Mesenchymal stem cell (in vitro differentiated cells and primary cell): Measurements from ENCODE around the gene PNMA6F. TPM values are rescaled to one million over a fixed set of nuclear protein-coding genes. Genes with fewer than 3 reads are reported as not detected.

Experiments
- DNase-seq: peaks from one replicate; pipeline ENCODE4 v3.0.0-alpha.2; 2013
- H2AFZ ChIP-seq: one replicate; pipeline ENCODE4 v1.6.1; 2013; ENCODE audit warnings: low read depth, mild to moderate bottlenecking, control low read depth, inconsistent platforms, low read length, moderate library complexity
- H2AK5ac ChIP-seq: 2 replicates; pipeline ENCODE4 v1.6.1; 2013; ENCODE audit warnings: low read length, moderate library complexity, mild to moderate bottlenecking, inconsistent platforms; ENCODE audit not compliant: severe bottlenecking
- H2BK120ac ChIP-seq: one replicate; pipeline ENCODE4 v1.6.1; 2013; ENCODE audit warnings: low read depth, mild to moderate bottlenecking, inconsistent platforms, low read length, moderate library complexity
- H2BK12ac ChIP-seq, 2 experiments: one replicate each; pipeline ENCODE4 v1.6.1; 2013; ENCODE audit warnings: inconsistent platforms in 2 of 2, low read length in 2 of 2, mild to moderate bottlenecking in 2 of 2, moderate library complexity in 2 of 2, control low read depth in 1 of 2
- H2BK15ac ChIP-seq: one replicate; pipeline ENCODE4 v1.6.1; 2013; ENCODE audit warnings: mild to moderate bottlenecking, low read depth, inconsistent platforms; ENCODE audit not compliant: poor library complexity, severe bottlenecking
- H2BK5ac ChIP-seq: 2 replicates; pipeline ENCODE4 v1.6.1; 2013; ENCODE audit warnings: low read depth, mild to moderate bottlenecking, low read length, control low read depth, inconsistent platforms; ENCODE audit not compliant: poor library complexity, severe bottlenecking
- H3K14ac ChIP-seq, 2 experiments: one replicate each; pipeline ENCODE4 v1.6.1; 2013; ENCODE audit warnings: inconsistent platforms in 2 of 2, low read length in 2 of 2, control low read depth in 1 of 2, mild to moderate bottlenecking in 1 of 2, moderate library complexity in 1 of 2
- H3K18ac ChIP-seq, 2 experiments: one replicate each; pipeline ENCODE4 v1.6.1; 2013; ENCODE audit warnings: inconsistent platforms in 2 of 2, low read length in 2 of 2, control low read depth in 1 of 2, low read depth in 1 of 2, mild to moderate bottlenecking in 1 of 2
- H3K23ac ChIP-seq, 2 experiments: one replicate each; pipeline ENCODE4 v1.6.1; 2013; ENCODE audit warnings: inconsistent platforms in 2 of 2, low read length in 2 of 2, mild to moderate bottlenecking in 2 of 2, moderate library complexity in 2 of 2, control low read depth in 1 of 2
- H3K27ac ChIP-seq: 2 replicates; pipeline ENCODE4 v1.5.1; 2013; ENCODE audit warnings: mild to moderate bottlenecking, moderate library complexity, low read length, control low read depth, inconsistent platforms; ENCODE audit not compliant: poor library complexity, severe bottlenecking
- H3K27me3 ChIP-seq, 2 experiments: 2 replicates each; pipeline versions ENCODE4 v1.6.1 to v1.7.0; 2013; ENCODE audit warnings: low read length in 2 of 2, mild to moderate bottlenecking in 2 of 2, moderate library complexity in 2 of 2, control low read depth in 1 of 2, inconsistent platforms in 1 of 2; ENCODE audit not compliant: control insufficient read depth in 1 of 2, insufficient read depth in 1 of 2
- H3K36me3 ChIP-seq, 2 experiments: 2 replicates each; pipeline versions ENCODE4 v1.6.1 to v1.7.0; 2013; ENCODE audit warnings: low read length in 2 of 2, control low read depth in 1 of 2, inconsistent platforms in 1 of 2, low read depth in 1 of 2, mild to moderate bottlenecking in 1 of 2; ENCODE audit not compliant: insufficient read depth in 2 of 2, control insufficient read depth in 1 of 2
- H3K4ac ChIP-seq, 2 experiments: one replicate each; pipeline ENCODE4 v1.6.1; 2013; ENCODE audit warnings: inconsistent platforms in 2 of 2, low read length in 2 of 2, mild to moderate bottlenecking in 2 of 2, moderate library complexity in 2 of 2, control low read depth in 1 of 2, low read depth in 1 of 2
- H3K4me1 ChIP-seq: 2 replicates; pipeline ENCODE4 v1.6.1; 2013; ENCODE audit warnings: low read depth, low read length, control low read depth; ENCODE audit not compliant: control insufficient read depth, insufficient read depth
- H3K4me2 ChIP-seq: 2 replicates; pipeline ENCODE4 v1.6.1; 2013; ENCODE audit warnings: low read length, mild to moderate bottlenecking, inconsistent platforms; ENCODE audit not compliant: poor library complexity, severe bottlenecking
- H3K4me3 ChIP-seq, 2 experiments: 2 replicates each; pipeline versions ENCODE4 v1.5.1 to v1.7.0; 2013; ENCODE audit warnings: low read length in 2 of 2, mild to moderate bottlenecking in 2 of 2, control low read depth in 1 of 2, low read depth in 1 of 2; ENCODE audit not compliant: insufficient read depth in 1 of 2
- H3K79me1 ChIP-seq: replicated peaks from 2 replicates; pipeline ENCODE4 v1.6.1; 2013; ENCODE audit warnings: mild to moderate bottlenecking, control low read depth, low read length, inconsistent platforms; ENCODE audit not compliant: poor library complexity, severe bottlenecking
- H3K9ac ChIP-seq: 2 replicates; pipeline ENCODE4 v1.7.0; 2013; ENCODE audit warnings: mild to moderate bottlenecking, low read length, moderate library complexity
- H3K9me3 ChIP-seq: 2 replicates; pipeline ENCODE4 v1.7.0; 2013; ENCODE audit warnings: mild to moderate bottlenecking, low read length; ENCODE audit not compliant: control insufficient read depth
- H4K8ac ChIP-seq: one replicate; pipeline ENCODE4 v1.6.1; 2013; ENCODE audit warnings: inconsistent platforms, mild to moderate bottlenecking, low read length, moderate library complexity
- H4K91ac ChIP-seq: one replicate; pipeline ENCODE4 v1.6.1; 2013; ENCODE audit warnings: mild to moderate bottlenecking, low read length, inconsistent platforms
- whole genome bisulfite sequencing: methylation state at CpG from one replicate; pipeline ENCODE4 v1.1.7; 2013; ENCODE audit warnings: mixed read lengths; 5-methylcytosine and 5-hydroxymethylcytosine counted together
- polyA plus RNA-seq, 2 experiments: library from polyadenylated mRNA; stranded (reverse); fragments of 200-250 nt; gene quantifications; one replicate each; pipeline ENCODE4 v1.2.3, GENCODE V29; 2013

PNMA6F gene
- polyA plus RNA-seq (2013, experiment 1 of 2) = not detected
- polyA plus RNA-seq (2013, experiment 2 of 2) = not detected

- Histone ChIP-seq H2AK5ac (no peak within 1 kb of the TSS), H3K9me3 (peaks cover 4% of the 10 kb centered on the region), H2BK120ac (no peak within 1 kb of the TSS), H3K36me3 (no peaks in the 10 kb centered on the region), H3K9ac (no peak within 1 kb of the TSS), H2BK15ac (no peak within 1 kb of the TSS), H3K4me2 (no peak within 1 kb of the TSS), H3K23ac (no peak within 1 kb of the TSS), H2BK5ac (no peak within 1 kb of the TSS), H4K8ac (no peak within 1 kb of the TSS), H3K27ac (no peak within 1 kb of the TSS), H3K4ac (no peak within 1 kb of the TSS), H2AFZ (no peak within 1 kb of the TSS), H3K4me3 (no peak within 1 kb of the TSS), H3K79me1 (no peaks in the 10 kb centered on the region), H3K14ac (no peak within 1 kb of the TSS), H4K91ac (no peak within 1 kb of the TSS), H3K18ac (no peak within 1 kb of the TSS), H2BK12ac (no peak within 1 kb of the TSS), H3K27me3 (peaks cover 12 to 28% of the 10 kb centered on the region in 2 experiments), H3K4me1 (no peaks in the 10 kb centered on the region)
- 19% methylated on average over 31 of the region's 36 CpGs for WGBS
- DNase-seq = no peak
Observed at GRCh38 chrX:153321381-153322124, at the start of gene PNMA6F. Gene PNMA6F (minus strand): TSS chrX:153321767. CDS start chrX:153320674, 1,093 bp downstream.

GRCh38 chrX:153371256-153371655, 49.7 kb upstream of the PNMA6F start:
- Histone ChIP-seq H3K4ac (no peak overlapping the region), H3K9ac (no peak overlapping the region), H2BK15ac (no peak overlapping the region), H3K79me1 (no peaks in the 10 kb centered on the region), H3K4me3 (no peak overlapping the region), H3K9me3 (no peaks in the 10 kb centered on the region), H2BK12ac (no peak overlapping the region), H2BK120ac (no peak overlapping the region), H3K27ac (no peak overlapping the region), H2AK5ac (no peak overlapping the region), H3K23ac (no peak overlapping the region), H2AFZ (no peak overlapping the region), H3K27me3 (peaks cover 0 to 17% of the 10 kb centered on the region in 2 experiments), H3K18ac (no peak overlapping the region), H3K4me2 (no peak overlapping the region), H3K4me1 (no peaks in the 10 kb centered on the region), H4K8ac (no peak overlapping the region), H2BK5ac (no peak overlapping the region), H4K91ac (no peak overlapping the region), H3K36me3 (no peaks in the 10 kb centered on the region), H3K14ac (no peak overlapping the region)
- 14% methylated on average over 1 of the region's 3 CpGs for WGBS
- peak; percentile 30 for DNase-seq

- H2AFZ ChIP-seq = no peak overlapping the region
- no peak overlapping the region for H2AK5ac ChIP-seq
- no peak overlapping the region for H3K18ac ChIP-seq
- no peak overlapping the region for H3K4ac ChIP-seq
- H3K27me3 ChIP-seq = peaks cover 0 to 22% of the 10 kb centered on the region in 2 experiments
- WGBS = 71% methylated on average over 1 of the region's 8 CpGs
- no peak overlapping the region for H2BK120ac ChIP-seq
- no peak for DNase-seq
- no peak overlapping the region for H4K8ac ChIP-seq
- peak overlapping the region; percentile 39 for H4K91ac ChIP-seq
- no peak overlapping the region for H3K9ac ChIP-seq
- H3K27ac ChIP-seq = no peak overlapping the region
- no peaks in the 10 kb centered on the region for H3K9me3 ChIP-seq
- H3K4me1 ChIP-seq = no peaks in the 10 kb centered on the region
- no peak overlapping the region for H3K4me3 ChIP-seq
- no peaks in the 10 kb centered on the region for H3K36me3 ChIP-seq
- H3K23ac ChIP-seq = no peak overlapping the region
- no peak overlapping the region for H2BK5ac ChIP-seq
- no peak overlapping the region for H2BK15ac ChIP-seq
- no peak overlapping the region for H2BK12ac ChIP-seq
- no peak overlapping the region for H3K14ac ChIP-seq
- H3K4me2 ChIP-seq = no peak overlapping the region
- H3K79me1 ChIP-seq = no peaks in the 10 kb centered on the region
Observed at GRCh38 chrX:153370293-153371055, 48.9 kb upstream of the PNMA6F start.

- no peak overlapping the region for H3K9ac ChIP-seq
- no peak overlapping the region for H2BK5ac ChIP-seq
- no peak overlapping the region for H2BK120ac ChIP-seq
- no peak overlapping the region for H3K4me3 ChIP-seq
- no peaks in the 10 kb centered on the region for H3K79me1 ChIP-seq
- no CpG with 5 or more reads among the region's 5 CpGs for WGBS
- H4K91ac ChIP-seq = no peak overlapping the region
- no peak overlapping the region for H3K27ac ChIP-seq
- no peak overlapping the region for H3K23ac ChIP-seq
- H2BK12ac ChIP-seq = no peak overlapping the region
- DNase-seq = no peak
- no peak overlapping the region for H3K14ac ChIP-seq
- H3K4me1 ChIP-seq = no peaks in the 10 kb centered on the region
- peaks cover 0 to 23% of the 10 kb centered on the region in 2 experiments for H3K27me3 ChIP-seq
- H3K36me3 ChIP-seq = no peaks in the 10 kb centered on the region
- H3K4me2 ChIP-seq = no peak overlapping the region
- H3K18ac ChIP-seq = no peak overlapping the region
- no peak overlapping the region for H3K4ac ChIP-seq
- H3K9me3 ChIP-seq = no peaks in the 10 kb centered on the region
- no peak overlapping the region for H4K8ac ChIP-seq
- no peak overlapping the region for H2BK15ac ChIP-seq
- no peak overlapping the region for H2AK5ac ChIP-seq
- H2AFZ ChIP-seq = no peak overlapping the region
Observed at GRCh38 chrX:153366878-153367538, 45.4 kb upstream of the PNMA6F start.
